B cell (primary cell): ENCODE results near the gene JMJD8. TPM values are rescaled to one million over a fixed set of nuclear protein-coding genes. Genes with fewer than 3 reads are reported as not detected.

ENCODE experiments used
- ATAC-seq: fragments of 200-7000 bp; cut with Tn5 transposase; one replicate; pipeline ENCODE4 v1.10.0; 2021; ENCODE audit warnings: low read depth, mild to moderate bottlenecking, moderate number of reproducible peaks, moderate library complexity
- CTCF ChIA-PET: fragments of 350-600 bp; sonication (Branson Sonifier 250); formaldehyde crosslinking; loops from one replicate; lab custom pipeline; 2021; ENCODE audit warnings: antibody characterized with exemption, inconsistent platforms; lab: Charles Lee
- POLR2A ChIA-PET: fragments of 350-600 bp; sonication (Branson Sonifier 250); formaldehyde crosslinking; loops from one replicate; lab custom pipeline; 2021; ENCODE audit warnings: antibody characterized with exemption; lab: Charles Lee
- DNase-seq: peaks from one replicate; pipeline ENCODE4 v3.0.0; 2013
- H2AFZ ChIP-seq: 2 replicates; pipeline ENCODE4 v1.6.1; 2012; ENCODE audit warnings: mild to moderate bottlenecking, low read depth, low read length; ENCODE audit not compliant: insufficient read depth, poor library complexity, severe bottlenecking
- H3K27ac ChIP-seq, 2 donors: 1 replicate in 1 of 2; 2 replicates in 1 of 2; pipeline ENCODE4 v1.5.1; 2012 to 2013; ENCODE audit warnings: low read length in 2 of 2, mild to moderate bottlenecking in 2 of 2, moderate library complexity in 1 of 2
- H3K27me3 ChIP-seq, 4 experiments: fragments of 200-600 bp in 1 of 4; sonication (generic) in 1 of 4; replicated peaks in 1 of 4; 1 replicate in 2 of 4; 2 replicates in 2 of 4; pipeline versions ENCODE4 v1.6.1 to v1.7.0; 2013 to 2016; ENCODE audit warnings: low read length in 3 of 4, mild to moderate bottlenecking in 2 of 4, mixed read lengths in 1 of 4, moderate library complexity in 1 of 4; ENCODE audit not compliant: insufficient read depth in 4 of 4, control insufficient read depth in 3 of 4; ENCODE audit errors: control extremely low read depth in 1 of 4
- H3K36me3 ChIP-seq, 2 experiments: replicated peaks in 1 of 2; 1 replicate in 1 of 2; 2 replicates in 1 of 2; pipeline versions ENCODE4 v1.6.1 to v1.7.1; 2013; ENCODE audit warnings: low read length in 1 of 2; ENCODE audit not compliant: insufficient read depth in 2 of 2, control insufficient read depth in 1 of 2; ENCODE audit errors: control extremely low read depth in 1 of 2, extremely low read depth in 1 of 2
- H3K4me1 ChIP-seq, 2 donors: fragments of 200-600 bp in 1 of 2; sonication (generic) in 1 of 2; 1 replicate in 1 of 2; 2 replicates in 1 of 2; pipeline versions ENCODE4 v1.5.1 to v1.6.1; 2013 to 2017; ENCODE audit warnings: low read length in 2 of 2; ENCODE audit not compliant: control insufficient read depth in 2 of 2, insufficient read depth in 2 of 2
- H3K4me2 ChIP-seq: replicated peaks from 2 replicates; pipeline ENCODE3; 2012; ENCODE audit warnings: mild to moderate bottlenecking, low read depth, low read length; ENCODE audit not compliant: poor library complexity, severe bottlenecking
- H3K4me3 ChIP-seq, 5 experiments: fragments of 200-600 bp in 1 of 5; sonication (generic) in 1 of 5; 1 replicate in 3 of 5; 2 replicates in 2 of 5; pipeline versions ENCODE4 v1.5.1 to v1.7.0; 2011 to 2016; ENCODE audit warnings: low read length in 4 of 5, mild to moderate bottlenecking in 4 of 5, low read depth in 2 of 5, control low read depth in 1 of 5, moderate library complexity in 1 of 5; ENCODE audit not compliant: insufficient read depth in 1 of 5; ENCODE audit errors: control extremely low read depth in 1 of 5, extremely low read depth in 1 of 5
- H3K79me2 ChIP-seq: fragments of 200-600 bp; sonication (generic); one replicate; pipeline ENCODE4 v1.6.0; 2016; ENCODE audit warnings: low read length; ENCODE audit not compliant: control insufficient read depth, insufficient read depth
- H3K9ac ChIP-seq: fragments of 200-600 bp; sonication (generic); 2 replicates; pipeline ENCODE4 v1.6.1; 2017; ENCODE audit warnings: mild to moderate bottlenecking, low read length, moderate library complexity
- H3K9me3 ChIP-seq, 3 donors: one replicate each; pipeline versions ENCODE4 v1.6.1 to v1.7.1; 2013; ENCODE audit warnings: low read length in 2 of 3; ENCODE audit not compliant: control insufficient read depth in 2 of 3, insufficient read depth in 1 of 3; ENCODE audit errors: control extremely low read depth in 1 of 3
- H4K20me1 ChIP-seq: 2 replicates; pipeline ENCODE4 v1.6.0; 2012; ENCODE audit warnings: mild to moderate bottlenecking, low read length; ENCODE audit not compliant: insufficient read depth, control insufficient read depth, poor library complexity, severe bottlenecking
- H3K27ac Mint-ChIP-seq: one replicate; pipeline ENCODE4 v1.8.0; 2021; ENCODE audit warnings: mixed read lengths
- H3K27me3 Mint-ChIP-seq: one replicate; pipeline ENCODE4 v1.8.0; 2021; ENCODE audit warnings: mixed read lengths
- H3K4me1 Mint-ChIP-seq: one replicate; pipeline ENCODE4 v1.8.0; 2021; ENCODE audit warnings: mixed read lengths
- H3K4me3 Mint-ChIP-seq: one replicate; pipeline ENCODE4 v1.8.0; 2021; ENCODE audit warnings: mixed read lengths
- H3K9me3 Mint-ChIP-seq: one replicate; pipeline ENCODE4 v1.8.0; 2022; ENCODE audit warnings: mixed read lengths; ENCODE audit not compliant: insufficient read depth
- CTCF ChIP-seq: fragments of 200-600 bp; IDR thresholded peaks from one replicate; pipeline ENCODE4 v1.8.0; 2022; ENCODE audit warnings: antibody characterized with exemption, mild to moderate bottlenecking
- EZH2 ChIP-seq: IDR thresholded peaks from 2 replicates; pipeline ENCODE4 v1.6.1; 2012; ENCODE audit warnings: borderline replicate concordance, low read depth, mild to moderate bottlenecking, moderate library complexity, low read length; ENCODE audit not compliant: insufficient read depth, poor library complexity, severe bottlenecking
- WGBS: methylation state at CpG from one replicate; pipeline ENCODE4 v1.1.5; 2013; ENCODE audit warnings: missing lambda C conversion rate; ENCODE audit not compliant: insufficient coverage; 5-methylcytosine and 5-hydroxymethylcytosine counted together
- intact Hi-C: fragments of 100-400 bp; cut with micrococcal nuclease; formaldehyde crosslinking; loops from one replicate; pipeline ENCODE4 v1.10.0; 2022
- polyA plus RNA-seq: library from polyadenylated mRNA; depleted of rRNA; stranded (reverse); fragments of >200 nt; gene quantifications from 2 replicates; pipeline ENCODE4 v1.2.3, GENCODE V29; 2012
- total RNA-seq, 2 donors: library from RNA; stranded (reverse); fragments of 120-200 nt in 1 of 2; gene quantifications; 1 replicate in 1 of 2; 2 replicates in 1 of 2; pipeline versions ENCODE4 v1.2.3 to v1.2.4, GENCODE V29; 2013 to 2022

JMJD8 gene
- total and polyA plus RNA-seq, 2 donors (not counting 1 experiment from before 2014, with no cell fraction given) = 46.3 to 69.3 TPM

GRCh38 chr16:652454-653305 lies 31.5 kb downstream of the JMJD8 start:
- no peak overlapping the region for H3K4me3 Mint-ChIP-seq
- no peaks in the 10 kb centered on the region for H3K9me3 Mint-ChIP-seq
- Histone ChIP-seq H3K4me1 (peaks cover 14 to 17% of the 10 kb centered on the region in 2 donors), H4K20me1 (peaks cover 4% of the 10 kb centered on the region), H3K27me3 (no peaks in the 10 kb centered on the region), H3K79me2 (peaks cover under 1% of the 10 kb centered on the region), H3K9me3 (peaks cover 0 to 2% (median 0%) of the 10 kb centered on the region in 3 donors), H3K9ac (no peak overlapping the region), H3K4me3 (no peak overlapping the region), H3K36me3 (no peaks in the 10 kb centered on the region), H2AFZ (no peak overlapping the region), H3K4me2 (no peak overlapping the region), H3K27ac (no peak overlapping the region)
- POLR2A ChIA-PET = no interaction called here
- H3K27me3 Mint-ChIP-seq = no peaks in the 10 kb centered on the region
- 94% methylated on average over 28 of the region's 28 CpGs for WGBS
- ATAC-seq = no peak
- H3K4me1 Mint-ChIP-seq = peaks cover 10% of the 10 kb centered on the region
- no peak overlapping the region for H3K27ac Mint-ChIP-seq
- intact Hi-C loops = no loop called here
- no peak for DNase-seq
- CTCF ChIA-PET = no interaction called here
- TF ChIP-seq CTCF (no peak), EZH2 (no peak)

- Mint-ChIP-seq H3K4me3 (no peak overlapping the region), H3K27ac (no peak overlapping the region), H3K27me3 (no peaks in the 10 kb centered on the region), H3K4me1 (peaks cover 12% of the 10 kb centered on the region), H3K9me3 (no peaks in the 10 kb centered on the region)
- Histone ChIP-seq H3K9me3 (peaks cover 0 to 2% (median 0%) of the 10 kb centered on the region in 3 donors), H3K4me3 (no peak overlapping the region), H4K20me1 (peaks cover 8% of the 10 kb centered on the region), H3K79me2 (peaks cover 8% of the 10 kb centered on the region), H2AFZ (no peak overlapping the region), H3K4me1 (peaks cover 15 to 20% of the 10 kb centered on the region in 2 donors), H3K27ac (no peak overlapping the region), H3K4me2 (no peak overlapping the region), H3K36me3 (no peaks in the 10 kb centered on the region), H3K9ac (no peak overlapping the region), H3K27me3 (no peaks in the 10 kb centered on the region)
- no peak for TF ChIP-seq CTCF
- no peak for TF ChIP-seq EZH2
- ChIA-PET CTCF (no interaction called here), POLR2A (no interaction called here)
- intact Hi-C loops = no loop called here
- ATAC-seq (no peak), DNase-seq (no peak)
- WGBS = 98% methylated on average over 22 of the region's 22 CpGs
Measured at GRCh38 chr16:651844-652243, 32.3 kb downstream of the JMJD8 start.
